ENCODE measurements around the gene CEMIP.

The CEMIP gene

DNA sequence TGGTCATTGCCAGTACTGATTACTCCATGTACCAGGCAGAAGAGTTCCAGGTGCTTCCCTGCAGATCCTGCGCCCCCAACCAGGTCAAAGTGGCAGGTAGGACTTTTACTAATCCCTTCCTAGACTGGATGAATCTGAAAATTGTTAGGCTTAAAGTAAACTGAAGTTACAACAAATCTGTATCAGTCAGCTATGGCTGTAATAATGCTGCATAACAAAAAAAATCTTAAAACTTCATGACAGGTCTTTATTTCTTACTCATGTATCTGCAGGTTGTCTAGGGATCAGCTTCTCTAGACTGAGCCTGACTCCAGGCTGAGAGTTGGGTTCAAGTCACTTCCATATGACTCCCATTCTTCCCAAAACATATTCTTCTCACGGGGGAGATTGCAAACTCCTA is 116.8 kb downstream of the CEMIP start:
- H3K4me3 ChIP-seq (ENCODE audit: low read depth in 1 of 2, low read length in 2 of 2): no peak overlapping the region
- no peaks in the 10 kb centered on the region for H3K9me3 ChIP-seq (ENCODE audit: low read length)
- peaks cover 8% of the 10 kb centered on the region for H3K36me3 ChIP-seq (ENCODE audit: insufficient read depth, low read length)
- no peaks in the 10 kb centered on the region for H3K27me3 ChIP-seq (ENCODE audit: control insufficient read depth in 1 of 2, insufficient read depth in 2 of 2, low read length in 2 of 2)
- no peak overlapping the region for H3K9ac ChIP-seq (ENCODE audit: low read length)
- no peaks in the 10 kb centered on the region for H3K4me1 ChIP-seq (ENCODE audit: insufficient read depth, low read length)
- H3K27ac ChIP-seq (ENCODE audit: low read depth, low read length): no peak overlapping the region

DNA sequence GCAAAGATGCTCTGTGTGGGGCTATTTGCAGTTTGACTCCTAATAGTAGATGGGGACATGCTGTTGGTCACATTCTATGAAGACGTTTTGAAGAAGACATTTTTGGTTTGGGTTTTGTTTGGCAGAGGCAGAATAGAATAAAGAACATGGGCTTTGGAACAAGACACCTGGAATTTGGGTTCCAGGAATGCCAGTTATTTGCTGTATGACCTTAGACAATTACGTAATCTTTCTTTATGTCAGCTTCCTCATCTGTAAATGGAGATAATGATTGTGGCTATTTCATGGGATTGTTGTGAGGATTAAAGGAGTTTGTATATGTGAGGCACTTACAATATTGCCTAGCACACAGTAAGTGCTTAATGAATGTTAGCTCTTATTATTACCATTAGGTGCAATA is 118.9 kb downstream of the CEMIP start:
- Histone ChIP-seq H3K4me3 (ENCODE audit: low read depth in 1 of 2, low read length in 2 of 2) (no peak overlapping the region), H3K36me3 (ENCODE audit: insufficient read depth, low read length) (peaks cover 13% of the 10 kb centered on the region), H3K27me3 (ENCODE audit: control insufficient read depth in 1 of 2, insufficient read depth in 2 of 2, low read length in 2 of 2) (no peaks in the 10 kb centered on the region), H3K27ac (ENCODE audit: low read depth, low read length) (no peak overlapping the region), H3K9ac (ENCODE audit: low read length) (no peak overlapping the region), H3K4me1 (ENCODE audit: insufficient read depth, low read length) (no peaks in the 10 kb centered on the region), H3K9me3 (ENCODE audit: low read length) (no peaks in the 10 kb centered on the region)

- no peak overlapping the region for H3K9ac ChIP-seq (ENCODE audit: low read length)
- H3K9me3 ChIP-seq (ENCODE audit: low read length): no peaks in the 10 kb centered on the region
- peaks cover 11% of the 10 kb centered on the region for H3K36me3 ChIP-seq (ENCODE audit: insufficient read depth, low read length)
- H3K27ac ChIP-seq (ENCODE audit: low read depth, low read length): no peak overlapping the region
- H3K4me3 ChIP-seq (ENCODE audit: low read depth in 1 of 2, low read length in 2 of 2): no peak overlapping the region
- no peaks in the 10 kb centered on the region for H3K4me1 ChIP-seq (ENCODE audit: insufficient read depth, low read length)
- H3K27me3 ChIP-seq (ENCODE audit: control insufficient read depth in 1 of 2, insufficient read depth in 2 of 2, low read length in 2 of 2): no peaks in the 10 kb centered on the region
These were observed 123.2 kb downstream of the CEMIP start for GRCh38 chr15:80902298-80902801.

GRCh38 chr15:80904998-80905397 is 125.8 kb downstream of the CEMIP start:
- H3K4me3 ChIP-seq (ENCODE audit: low read depth in 1 of 2, low read length in 2 of 2): no peak overlapping the region
- H3K27ac ChIP-seq (ENCODE audit: low read depth, low read length): no peak overlapping the region
- H3K9ac ChIP-seq (ENCODE audit: low read length): no peak overlapping the region
- H3K9me3 ChIP-seq (ENCODE audit: low read length): no peaks in the 10 kb centered on the region
- no peaks in the 10 kb centered on the region for H3K27me3 ChIP-seq (ENCODE audit: control insufficient read depth in 1 of 2, insufficient read depth in 2 of 2, low read length in 2 of 2)
- H3K36me3 ChIP-seq (ENCODE audit: insufficient read depth, low read length): peaks cover 11% of the 10 kb centered on the region
- no peaks in the 10 kb centered on the region for H3K4me1 ChIP-seq (ENCODE audit: insufficient read depth, low read length)

- no peaks in the 10 kb centered on the region for H3K27me3 ChIP-seq (ENCODE audit: control insufficient read depth in 1 of 2, insufficient read depth in 2 of 2, low read length in 2 of 2)
- H3K9ac ChIP-seq (ENCODE audit: low read length): no peak overlapping the region
- H3K9me3 ChIP-seq (ENCODE audit: low read length): no peaks in the 10 kb centered on the region
- peaks cover 11% of the 10 kb centered on the region for H3K36me3 ChIP-seq (ENCODE audit: insufficient read depth, low read length)
- no peaks in the 10 kb centered on the region for H3K4me1 ChIP-seq (ENCODE audit: insufficient read depth, low read length)
- H3K27ac ChIP-seq (ENCODE audit: low read depth, low read length): no peak overlapping the region
- no peak overlapping the region for H3K4me3 ChIP-seq (ENCODE audit: low read depth in 1 of 2, low read length in 2 of 2)
These were observed 127.1 kb downstream of the CEMIP start for GRCh38 chr15:80906159-80906766.

GRCh38 chr15:80911821-80912220 is 132.7 kb downstream of the CEMIP start:
- H3K4me3 ChIP-seq (ENCODE audit: low read depth in 1 of 2, low read length in 2 of 2): no peak overlapping the region
- no peaks in the 10 kb centered on the region for H3K9me3 ChIP-seq (ENCODE audit: low read length)
- H3K4me1 ChIP-seq (ENCODE audit: insufficient read depth, low read length): peaks cover 37% of the 10 kb centered on the region
- no peaks in the 10 kb centered on the region for H3K36me3 ChIP-seq (ENCODE audit: insufficient read depth, low read length)
- H3K27me3 ChIP-seq (ENCODE audit: control insufficient read depth in 1 of 2, insufficient read depth in 2 of 2, low read length in 2 of 2): no peaks in the 10 kb centered on the region
- no peak overlapping the region for H3K27ac ChIP-seq (ENCODE audit: low read depth, low read length)
- H3K9ac ChIP-seq (ENCODE audit: low read length): no peak overlapping the region

DNA sequence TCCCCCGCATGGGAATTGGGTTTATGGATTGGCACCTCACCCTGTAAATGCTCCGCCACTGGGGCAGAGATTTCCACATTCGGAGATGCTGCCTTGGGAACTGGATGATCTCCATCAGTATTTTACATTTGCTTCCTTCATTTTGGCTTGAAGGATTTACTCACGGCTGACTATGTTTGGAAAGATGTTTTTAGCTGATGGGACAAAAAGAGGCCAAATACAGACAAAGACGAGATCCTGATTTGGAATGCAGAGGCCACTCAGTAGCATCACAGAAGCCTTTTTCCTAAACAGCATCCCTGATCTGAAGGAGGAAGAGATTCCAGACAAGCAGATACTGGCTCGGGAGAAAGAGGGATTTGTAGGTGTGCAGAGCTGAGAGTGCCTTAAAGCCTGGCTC is 133.5 kb downstream of the CEMIP start:
- H3K9me3 ChIP-seq (ENCODE audit: low read length): no peaks in the 10 kb centered on the region
- H3K4me1 ChIP-seq (ENCODE audit: insufficient read depth, low read length): peaks cover 37% of the 10 kb centered on the region
- no peak overlapping the region for H3K9ac ChIP-seq (ENCODE audit: low read length)
- no peaks in the 10 kb centered on the region for H3K36me3 ChIP-seq (ENCODE audit: insufficient read depth, low read length)
- H3K27me3 ChIP-seq (ENCODE audit: control insufficient read depth in 1 of 2, insufficient read depth in 2 of 2, low read length in 2 of 2): no peaks in the 10 kb centered on the region
- no peak overlapping the region for H3K4me3 ChIP-seq (ENCODE audit: low read depth in 1 of 2, low read length in 2 of 2)
- H3K27ac ChIP-seq (ENCODE audit: low read depth, low read length): peak overlapping the region; percentile 38

- Histone ChIP-seq H3K9me3 (ENCODE audit: low read length) (no peaks in the 10 kb centered on the region), H3K9ac (ENCODE audit: low read length) (no peak overlapping the region), H3K27me3 (ENCODE audit: control insufficient read depth in 1 of 2, insufficient read depth in 2 of 2, low read length in 2 of 2) (no peaks in the 10 kb centered on the region), H3K36me3 (ENCODE audit: insufficient read depth, low read length) (no peaks in the 10 kb centered on the region), H3K4me3 (ENCODE audit: low read depth in 1 of 2, low read length in 2 of 2) (no peak overlapping the region), H3K27ac (ENCODE audit: low read depth, low read length) (peak overlapping the region; percentile 38), H3K4me1 (ENCODE audit: insufficient read depth, low read length) (peaks cover 37% of the 10 kb centered on the region)
These were observed 134.4 kb downstream of the CEMIP start for GRCh38 chr15:80913541-80913940.

DNA sequence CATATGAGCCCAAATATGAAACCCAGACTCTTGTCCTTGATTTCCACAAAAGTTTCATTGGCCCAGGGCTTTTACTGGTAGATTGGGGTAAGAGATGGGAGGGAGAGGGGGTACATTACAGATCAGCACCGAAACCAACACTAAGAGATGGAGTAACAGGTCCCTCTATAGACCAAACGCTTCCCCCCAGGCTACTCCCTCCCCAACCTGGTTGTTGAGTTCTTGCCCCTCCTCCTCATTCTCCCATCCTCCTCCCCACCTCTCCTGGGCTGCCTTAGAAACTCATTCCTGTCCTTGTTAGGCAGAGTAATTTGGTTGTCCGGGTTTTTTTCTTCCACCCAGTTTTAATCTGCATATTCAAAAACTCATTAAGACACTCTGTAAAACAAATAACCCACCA is 136.3 kb downstream of the CEMIP start:
- Histone ChIP-seq H3K9me3 (ENCODE audit: low read length) (no peaks in the 10 kb centered on the region), H3K9ac (ENCODE audit: low read length) (no peak overlapping the region), H3K36me3 (ENCODE audit: insufficient read depth, low read length) (no peaks in the 10 kb centered on the region), H3K27ac (ENCODE audit: low read depth, low read length) (no peak overlapping the region), H3K27me3 (ENCODE audit: control insufficient read depth in 1 of 2, insufficient read depth in 2 of 2, low read length in 2 of 2) (no peaks in the 10 kb centered on the region), H3K4me3 (ENCODE audit: low read depth in 1 of 2, low read length in 2 of 2) (no peak overlapping the region), H3K4me1 (ENCODE audit: insufficient read depth, low read length) (peaks cover 37% of the 10 kb centered on the region)

DNA sequence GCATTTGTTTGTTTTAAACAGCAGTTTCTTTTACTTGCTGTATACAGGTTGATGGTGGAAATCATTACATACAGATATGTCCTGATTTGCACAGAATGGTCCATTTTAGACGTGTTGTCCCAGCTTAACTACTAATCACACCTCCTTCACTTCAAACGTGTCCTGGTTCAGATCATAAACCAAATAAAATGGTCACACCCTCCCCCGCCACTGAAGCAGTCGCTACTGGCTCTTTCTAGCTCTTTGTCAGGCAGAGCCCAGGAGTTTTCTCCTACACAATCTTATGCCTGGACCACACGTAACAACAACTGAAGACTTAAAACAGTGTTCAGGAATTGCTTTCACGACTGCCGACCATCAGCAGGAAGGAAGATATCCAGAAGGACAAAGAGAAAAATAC is 136.9 kb downstream of the CEMIP start:
- H3K9me3 ChIP-seq (ENCODE audit: low read length): no peaks in the 10 kb centered on the region
- H3K36me3 ChIP-seq (ENCODE audit: insufficient read depth, low read length): no peaks in the 10 kb centered on the region
- H3K27ac ChIP-seq (ENCODE audit: low read depth, low read length): no peak overlapping the region
- peaks cover 37% of the 10 kb centered on the region for H3K4me1 ChIP-seq (ENCODE audit: insufficient read depth, low read length)
- H3K9ac ChIP-seq (ENCODE audit: low read length): no peak overlapping the region
- no peak overlapping the region for H3K4me3 ChIP-seq (ENCODE audit: low read depth in 1 of 2, low read length in 2 of 2)
- H3K27me3 ChIP-seq (ENCODE audit: control insufficient read depth in 1 of 2, insufficient read depth in 2 of 2, low read length in 2 of 2): no peaks in the 10 kb centered on the region

GRCh38 chr15:80918196-80918783 is 139.1 kb downstream of the CEMIP start:
- H3K36me3 ChIP-seq (ENCODE audit: insufficient read depth, low read length): no peaks in the 10 kb centered on the region
- H3K27me3 ChIP-seq (ENCODE audit: control insufficient read depth in 1 of 2, insufficient read depth in 2 of 2, low read length in 2 of 2): no peaks in the 10 kb centered on the region
- H3K4me1 ChIP-seq (ENCODE audit: insufficient read depth, low read length): peaks cover 27% of the 10 kb centered on the region
- no peak overlapping the region for H3K4me3 ChIP-seq (ENCODE audit: low read depth in 1 of 2, low read length in 2 of 2)
- H3K9me3 ChIP-seq (ENCODE audit: low read length): no peaks in the 10 kb centered on the region
- H3K9ac ChIP-seq (ENCODE audit: low read length): no peak overlapping the region
- no peak overlapping the region for H3K27ac ChIP-seq (ENCODE audit: low read depth, low read length)

- Histone ChIP-seq H3K27me3 (ENCODE audit: control insufficient read depth in 1 of 2, insufficient read depth in 2 of 2, low read length in 2 of 2) (no peaks in the 10 kb centered on the region), H3K27ac (ENCODE audit: low read depth, low read length) (no peak overlapping the region), H3K4me1 (ENCODE audit: insufficient read depth, low read length) (peaks cover 12% of the 10 kb centered on the region), H3K4me3 (ENCODE audit: low read depth in 1 of 2, low read length in 2 of 2) (no peak overlapping the region), H3K9me3 (ENCODE audit: low read length) (no peaks in the 10 kb centered on the region), H3K9ac (ENCODE audit: low read length) (no peak overlapping the region), H3K36me3 (ENCODE audit: insufficient read depth, low read length) (no peaks in the 10 kb centered on the region)
These were observed 141.1 kb downstream of the CEMIP start for GRCh38 chr15:80920271-80920699.
